GM12878 (cell line): ENCODE results near the gene FERMT2. TPM values are rescaled to one million over a fixed set of nuclear protein-coding genes. Genes with fewer than 3 reads are reported as not detected.

Experiments
- ATAC-seq: fragments of 200-7000 bp; cut with Tn5 transposase; 3 replicates; pipeline ENCODE4 v1.9.1; 2020; ENCODE audit warnings: mild to moderate bottlenecking, moderate library complexity
- BruUV-seq: library from RNA; stranded (reverse); fragments of 400-500 nt; replicated peaks from 2 replicates; lab custom pipeline; 2021; lab: Mats Ljungman, UMichigan
- CTCF ChIA-PET: fragments of 300-600 bp; sonication (Branson Sonifier 250); formaldehyde crosslinking; extraction: SDS; loops from one replicate; lab custom pipeline; 2021; ENCODE audit warnings: inconsistent platforms; lab: Yijun Ruan, JAX
- POLR2A ChIA-PET: fragments of 350-600 bp; formaldehyde crosslinking; extraction: SDS; loops from one replicate; lab custom pipeline; 2021; ENCODE audit warnings: inconsistent platforms; lab: Charles Lee
- RAD21 ChIA-PET: fragments of 300-600 bp; sonication (Branson Sonifier 250); formaldehyde crosslinking; loops from one replicate; lab custom pipeline; 2023; ENCODE audit warnings: antibody characterized with exemption; ENCODE audit not compliant: unreplicated experiment; lab: Charles Lee
- SMC1A ChIA-PET: fragments of 300-600 bp; sonication (Branson Sonifier 250); formaldehyde crosslinking; loops from one replicate; lab custom pipeline; 2023; ENCODE audit not compliant: unreplicated experiment, uncharacterized antibody; lab: Charles Lee
- DNase-seq: peaks from one replicate; pipeline ENCODE4 v3.0.0-alpha.2; 2011; ENCODE audit warnings: low read depth, low spot score
- FAIRE-seq: peaks from 3 replicates; lab custom pipeline; 2011; peaks lifted over from hg19 to GRCh38; lab: Jason Lieb, UNC
- H2AFZ ChIP-seq: 2 replicates; pipeline ENCODE4 v1.6.0; 2011; ENCODE audit warnings: low read depth, low read length, control low read depth; ENCODE audit not compliant: control insufficient read depth
- H3K27ac ChIP-seq: 2 replicates; pipeline ENCODE4 v1.5.1; 2011; ENCODE audit warnings: control low read depth; ENCODE audit not compliant: control insufficient read depth, insufficient read depth
- H3K27me3 ChIP-seq, 2 experiments: replicated peaks in 1 of 2; 2 replicates each; pipeline versions ENCODE4 v1.6.0 to v1.6.1; 2011; ENCODE audit warnings: low read length in 1 of 2; ENCODE audit not compliant: control insufficient read depth in 2 of 2, insufficient read depth in 2 of 2
- H3K36me3 ChIP-seq, 2 experiments: 2 replicates each; pipeline ENCODE4 v1.5.1; 2011; ENCODE audit warnings: low read length in 1 of 2; ENCODE audit not compliant: control insufficient read depth in 2 of 2, insufficient read depth in 2 of 2
- H3K4me1 ChIP-seq: 2 replicates; pipeline ENCODE4 v1.6.1; 2011; ENCODE audit warnings: mild to moderate bottlenecking, low read length, moderate library complexity, mixed read lengths; ENCODE audit not compliant: control insufficient read depth, insufficient read depth
- H3K4me2 ChIP-seq: 2 replicates; pipeline ENCODE4 v1.6.0; 2011; ENCODE audit warnings: control low read depth; ENCODE audit not compliant: control insufficient read depth, insufficient read depth
- H3K4me3 ChIP-seq: fragments of 200-600 bp; sonication (generic); 2 replicates; pipeline ENCODE4 v1.5.1; 2016
- H3K79me2 ChIP-seq: 2 replicates; pipeline ENCODE4 v1.6.0; 2011; ENCODE audit warnings: low read length; ENCODE audit not compliant: control insufficient read depth, insufficient read depth
- H3K9ac ChIP-seq: 2 replicates; pipeline ENCODE4 v1.8.0; 2011; ENCODE audit warnings: low read length, control low read depth, mixed read lengths; ENCODE audit not compliant: control insufficient read depth, insufficient read depth
- H3K9me3 ChIP-seq: replicated peaks from 3 replicates; pipeline ENCODE4 v1.5.1; 2011; ENCODE audit warnings: mild to moderate bottlenecking, low read length; ENCODE audit not compliant: control insufficient read depth, insufficient read depth
- H4K20me1 ChIP-seq: 2 replicates; pipeline ENCODE4 v1.6.0; 2011; ENCODE audit not compliant: control insufficient read depth, insufficient read depth
- BMI1 ChIP-seq: fragments of 450-650 bp; IDR thresholded peaks from 2 replicates; pipeline ENCODE4 v1.6.1; 2016; ENCODE audit warnings: mild to moderate bottlenecking, moderate library complexity, borderline replicate concordance
- CBX5 ChIP-seq: sonication (generic); IDR thresholded peaks from 2 replicates; pipeline ENCODE4 v1.6.1; 2016; ENCODE audit warnings: low read depth, moderate library complexity, mild to moderate bottlenecking, inconsistent platforms
- CREM ChIP-seq: IDR thresholded peaks from 2 replicates; pipeline ENCODE4 v1.6.1; 2014; ENCODE audit warnings: antibody characterized with exemption, low read depth
- HCFC1 ChIP-seq: fragments of 150-350 bp; IDR thresholded peaks from 2 replicates; pipeline ENCODE4 v1.6.1; 2014; ENCODE audit warnings: low read length
- HDAC2 ChIP-seq: fragments of 200-600 bp; sonication (generic); IDR thresholded peaks from 2 replicates; pipeline ENCODE4 v1.6.1; 2017
- HDAC6 ChIP-seq: fragments of 200-600 bp; sonication (generic); IDR thresholded peaks from one replicate; pipeline ENCODE4 v1.8.0; 2017; ENCODE audit warnings: antibody characterized with exemption; ENCODE audit not compliant: unreplicated experiment
- IRF4 ChIP-seq: IDR thresholded peaks from 2 replicates; pipeline ENCODE4 v1.6.1; 2011; ENCODE audit warnings: low read depth, low read length
- JUND ChIP-seq: IDR thresholded peaks from 2 replicates; pipeline ENCODE4 v1.6.1; 2012; ENCODE audit warnings: low read depth, mild to moderate bottlenecking, low read length, improper control_type of control experiment, moderate library complexity
- MAX ChIP-seq: IDR thresholded peaks from 2 replicates; pipeline ENCODE4 v1.6.1; 2012; ENCODE audit warnings: low read depth, low read length, improper control_type of control experiment
- MTA3 ChIP-seq: IDR thresholded peaks from 2 replicates; pipeline ENCODE4 v1.6.1; 2012; ENCODE audit warnings: low read length, inconsistent platforms, borderline replicate concordance
- MXI1 ChIP-seq: fragments of 150-350 bp; IDR thresholded peaks from 2 replicates; pipeline ENCODE4 v1.6.1; 2011; ENCODE audit warnings: low read depth, mild to moderate bottlenecking, inconsistent platforms, low read length, improper control_type of control experiment
- PAX8 ChIP-seq: fragments of 450-650 bp; IDR thresholded peaks from 2 replicates; pipeline ENCODE4 v1.6.1; 2017; ENCODE audit warnings: mild to moderate bottlenecking, moderate library complexity
- POLR2AphosphoS5 ChIP-seq: IDR thresholded peaks from 2 replicates; pipeline ENCODE4 v1.6.1; 2011; ENCODE audit warnings: mild to moderate bottlenecking, low read length, inconsistent platforms
- RELA ChIP-seq: fragments of 450-650 bp; IDR thresholded peaks from 2 replicates; pipeline ENCODE4 v1.8.0; 2014; ENCODE audit warnings: borderline replicate concordance; ENCODE audit not compliant: partially characterized antibody
- SKIL ChIP-seq: fragments of 450-650 bp; IDR thresholded peaks from 2 replicates; pipeline ENCODE4 v1.6.1; 2017; ENCODE audit warnings: mild to moderate bottlenecking, low read depth, inconsistent platforms; ENCODE audit not compliant: poor library complexity, severe bottlenecking
- TAF1 ChIP-seq: IDR thresholded peaks from 2 replicates; pipeline ENCODE4 v1.6.1; 2011; ENCODE audit warnings: mild to moderate bottlenecking, low read depth, low read length, borderline replicate concordance
- YBX1 ChIP-seq: fragments of 450-650 bp; IDR thresholded peaks from 2 replicates; pipeline ENCODE4 v1.6.1; 2016; ENCODE audit warnings: antibody characterized with exemption
- ZNF217 ChIP-seq: fragments of 450-650 bp; IDR thresholded peaks from 2 replicates; pipeline ENCODE4 v1.6.1; 2017; ENCODE audit warnings: antibody characterized with exemption, mild to moderate bottlenecking
- WGBS: methylation state at CpG from one replicate; pipeline ENCODE4 v1.1.6; 2016; ENCODE audit warnings: low lambda C conversion rate; ENCODE audit not compliant: insufficient replicate concordance, insufficient coverage; ENCODE audit errors: missing lambda C conversion rate; 5-methylcytosine and 5-hydroxymethylcytosine counted together
- in situ Hi-C: fragments of 300-500 bp; cut with MboI; formaldehyde crosslinking; loops from 9 replicates; pipeline ENCODE4 v1.14.3; 2018; ENCODE audit warnings: mixed read lengths
- intact Hi-C: fragments of 100-400 bp; cut with micrococcal nuclease; formaldehyde crosslinking; loops from one replicate; pipeline ENCODE4 v1.14.2; 2022; ENCODE audit not compliant: unreplicated experiment
- polyA plus RNA-seq, 11 experiments: library from polyadenylated mRNA; depleted of rRNA in 4 of 11; unstranded in 6 of 11; stranded (reverse) in 5 of 11; fragments of >200 nt; fragmentation: Nextera tagmentation in 4 of 11; fragmentation: Illumina TruSeq in 1 of 11; extraction: Ambion mirVana in 4 of 11; extraction: Trizol in 1 of 11; gene quantifications; 1 replicate in 1 of 11; 2 replicates in 10 of 11; pipeline versions ENCODE4 v1.2.1 to v1.2.3, GENCODE V29; 2011 to 2016; ENCODE audit warnings: inconsistent platforms in 2 of 11, missing spikeins in 2 of 11, low read depth in 1 of 11
- total RNA-seq, 4 experiments: library from RNA; depleted of rRNA in 3 of 4; stranded (reverse); fragments of >200 nt in 3 of 4; fragmentation: Illumina TruSeq in 1 of 4; extraction: Trizol in 1 of 4; gene quantifications; 2 replicates each; pipeline versions ENCODE4 v1.2.1 to v1.2.3, GENCODE V29; 2013 to 2021

Gene FERMT2
- total and polyA plus RNA-seq, 10 of the 15 experiments (the other 5 are each of a cell fraction or from before 2014, with no cell fraction given): 4.9 to 35.5 (median 19.5) TPM

- BruUV-seq: no TSS peak
- RAD21 ChIA-PET: no interaction called here
- in situ Hi-C loops (no loop called here), intact Hi-C loops (no loop called here)
- no peaks in the 10 kb centered on the region for H4K20me1 ChIP-seq
- CTCF ChIA-PET: no interaction called here
- H3K27ac ChIP-seq: no peak overlapping the region
- H3K4me3 ChIP-seq: no peak overlapping the region
- no peak overlapping the region for H3K9ac ChIP-seq
- POLR2A ChIA-PET: no interaction called here
- FAIRE-seq (no peak), DNase-seq (no peak), ATAC-seq (no peak)
- H2AFZ ChIP-seq: no peak overlapping the region
- no peaks in the 10 kb centered on the region for H3K27me3 ChIP-seq
- no peak overlapping the region for H3K4me2 ChIP-seq
- H3K79me2 ChIP-seq: no peaks in the 10 kb centered on the region
- no peaks in the 10 kb centered on the region for H3K36me3 ChIP-seq
- no peaks in the 10 kb centered on the region for H3K4me1 ChIP-seq
- no peak for TF ChIP-seq ZNF217
- no peak for TF ChIP-seq HDAC2
- no peak for TF ChIP-seq YBX1
- H3K9me3 ChIP-seq: no peaks in the 10 kb centered on the region; the same call in 2 of the 3 replicates
- 65% methylated on average over 3 of the region's 3 CpGs for WGBS
- SMC1A ChIA-PET: interaction anchor here (0.5 kb wide), 1 partner anchor 1199 kb away, joined by 4 read pairs; no protein-coding TSS in a partner anchor
Measured at GRCh38 chr14:52977798-52978197, 26.9 kb upstream of the FERMT2 start.

GRCh38 chr14:52974406-52974805 is 23.6 kb upstream of the FERMT2 start:
- Histone ChIP-seq H3K4me3 (no peak overlapping the region), H3K4me1 (no peaks in the 10 kb centered on the region), H3K9ac (no peak overlapping the region), H3K79me2 (no peaks in the 10 kb centered on the region), H3K36me3 (no peaks in the 10 kb centered on the region), H4K20me1 (no peaks in the 10 kb centered on the region), H3K27ac (no peak overlapping the region), H3K9me3 (no peaks in the 10 kb centered on the region; the same call in 2 of the 3 replicates), H2AFZ (no peak overlapping the region), H3K4me2 (no peak overlapping the region), H3K27me3 (no peaks in the 10 kb centered on the region)
- RAD21 ChIA-PET: no interaction called here
- no peak for TF ChIP-seq CREM
- no peak for TF ChIP-seq POLR2AphosphoS5
- no peak for TF ChIP-seq MTA3
- TF ChIP-seq RELA: no peak
- TF ChIP-seq HDAC2: no peak
- no peak for TF ChIP-seq HDAC6
- TF ChIP-seq TAF1: no peak
- TF ChIP-seq PAX8: no peak
- TF ChIP-seq HCFC1: no peak
- no peak for TF ChIP-seq BMI1
- TF ChIP-seq CBX5: no peak
- no peak for TF ChIP-seq MAX
- no peak for TF ChIP-seq MXI1
- no peak for TF ChIP-seq SKIL
- TF ChIP-seq JUND: no peak
- no peak for TF ChIP-seq IRF4
- CTCF ChIA-PET: no interaction called here
- SMC1A ChIA-PET: interaction anchor here (0.7 kb wide), 1 partner anchor 215 kb away, joined by 3 read pairs; no protein-coding TSS in a partner anchor
- FAIRE-seq (no peak), DNase-seq (no peak), ATAC-seq (no peak)
- POLR2A ChIA-PET: no interaction called here
- BruUV-seq: no TSS peak
- intact Hi-C loops: no loop called here
- in situ Hi-C loops: no loop called here
